Astrocyte of the spinal cord (primary cell): Measurements from ENCODE around the gene SLC2A10.

ENCODE experiments used
- DNase-seq: peaks from one replicate; pipeline ENCODE4 v3.0.0; 2011; ENCODE audit warnings: low read depth, low spot score
- H3K4me3 ChIP-seq: 2 replicates; pipeline ENCODE4 v1.5.1; 2011; ENCODE audit warnings: low read depth, mild to moderate bottlenecking, low read length, moderate library complexity
- CTCF ChIP-seq: IDR thresholded peaks from 2 replicates; pipeline ENCODE4 v1.5.1; 2012; ENCODE audit warnings: low read depth, mild to moderate bottlenecking, low read length, inconsistent platforms
- in situ Hi-C: cut with HindIII; loops from 2 replicates; pipeline ENCODE4 v1.10.0; 2017; ENCODE audit warnings: low sequenced_read_pairs

Gene SLC2A10

DNA sequence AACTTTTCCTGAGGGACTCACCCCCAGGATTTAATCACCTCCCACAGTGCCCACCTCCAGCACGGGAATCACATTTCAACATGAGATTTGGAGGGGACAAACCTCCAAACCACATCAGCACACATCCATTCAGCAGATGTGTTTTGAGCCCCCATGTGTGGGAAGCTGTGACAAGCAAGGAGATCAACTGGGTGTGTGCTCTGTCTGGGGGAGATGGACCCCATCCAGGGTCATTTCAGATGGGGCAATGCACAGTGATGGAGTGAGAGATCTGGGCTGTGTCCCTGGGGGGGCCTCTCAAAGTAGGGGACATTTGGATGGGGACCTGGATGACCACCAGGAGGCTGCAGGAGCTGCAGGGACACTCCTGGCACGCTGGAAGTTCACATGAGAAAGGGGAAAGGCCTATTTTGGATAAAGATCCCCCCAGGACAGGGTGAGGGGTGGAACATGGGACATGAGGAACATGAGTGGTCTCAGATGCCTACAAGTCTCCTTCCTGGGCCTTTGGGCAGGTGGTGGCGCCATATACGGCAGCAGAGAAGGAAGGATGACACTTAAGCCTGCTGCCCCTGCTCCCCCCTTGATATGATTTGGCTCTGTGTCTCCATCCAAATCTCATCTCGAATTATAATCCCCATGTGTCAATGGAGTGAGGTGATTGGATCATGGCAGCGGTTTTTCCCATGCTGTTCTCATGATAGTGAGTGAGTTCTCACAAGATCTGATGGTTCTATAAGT lies 49.6 kb downstream of the SLC2A10 start:
- no peak for TF ChIP-seq CTCF
- no peak overlapping the region for H3K4me3 ChIP-seq
- DNase-seq: no peak
- in situ Hi-C loops: no loop called here

DNA sequence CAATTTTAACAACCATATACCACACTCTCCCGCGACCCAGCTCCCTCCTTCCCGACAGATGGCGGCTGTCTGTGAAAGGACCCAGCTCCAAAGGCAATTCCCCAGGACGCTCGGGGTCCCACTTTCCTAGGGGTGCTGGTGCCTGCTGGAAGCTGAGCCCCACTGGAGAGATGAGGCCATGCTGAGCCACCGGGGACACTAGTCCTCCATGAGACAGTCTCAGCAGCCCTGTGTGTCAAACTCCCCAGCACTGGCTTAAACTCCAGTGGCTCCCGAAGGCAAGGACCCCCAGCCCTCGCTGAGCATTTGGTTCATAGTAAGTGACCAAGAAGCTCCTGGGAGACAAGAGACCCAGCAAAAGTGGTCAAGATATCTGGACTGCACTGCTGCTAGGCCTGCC lies 52.1 kb downstream of the SLC2A10 start:
- in situ Hi-C loops: no loop called here
- no peak for TF ChIP-seq CTCF
- no peak for DNase-seq
- H3K4me3 ChIP-seq: no peak overlapping the region

GRCh38 chr20:46764068-46764467 lies 54.6 kb downstream of the SLC2A10 start:
- TF ChIP-seq CTCF: no peak
- H3K4me3 ChIP-seq: no peak overlapping the region
- in situ Hi-C loops: no loop called here
- no peak for DNase-seq

DNA sequence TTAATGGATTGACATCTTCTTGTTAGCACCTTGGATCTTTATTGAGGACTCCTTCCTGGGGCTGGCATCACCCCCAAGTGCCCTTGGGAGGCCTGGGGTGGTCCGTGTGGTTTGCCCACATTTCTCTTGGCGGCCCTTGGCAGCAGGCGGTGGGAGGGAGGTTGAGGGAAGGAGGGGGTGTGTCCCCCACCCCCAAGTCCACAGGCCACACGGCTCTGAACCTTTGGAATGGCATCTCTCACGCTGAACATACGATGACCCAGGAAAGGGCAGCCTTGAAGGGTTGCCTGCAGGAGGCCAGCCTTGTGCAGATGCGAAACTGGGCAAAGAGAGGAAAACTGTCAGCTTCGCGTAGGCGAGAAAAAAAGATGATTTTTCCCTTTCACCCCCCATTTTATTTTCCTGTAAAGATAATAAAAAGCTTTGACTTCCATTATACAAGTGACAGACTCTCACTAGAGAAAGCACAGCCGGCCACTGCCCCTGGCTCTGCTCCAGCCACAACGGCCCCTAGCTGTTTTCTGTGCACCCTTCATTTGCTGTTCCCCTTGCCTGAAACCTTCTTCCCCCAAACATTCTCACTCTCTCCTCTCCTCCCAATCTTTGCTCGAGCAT lies 56.2 kb downstream of the SLC2A10 start:
- no peak for TF ChIP-seq CTCF
- no peak overlapping the region for H3K4me3 ChIP-seq
- in situ Hi-C loops: no loop called here
- DNase-seq: no peak

DNA sequence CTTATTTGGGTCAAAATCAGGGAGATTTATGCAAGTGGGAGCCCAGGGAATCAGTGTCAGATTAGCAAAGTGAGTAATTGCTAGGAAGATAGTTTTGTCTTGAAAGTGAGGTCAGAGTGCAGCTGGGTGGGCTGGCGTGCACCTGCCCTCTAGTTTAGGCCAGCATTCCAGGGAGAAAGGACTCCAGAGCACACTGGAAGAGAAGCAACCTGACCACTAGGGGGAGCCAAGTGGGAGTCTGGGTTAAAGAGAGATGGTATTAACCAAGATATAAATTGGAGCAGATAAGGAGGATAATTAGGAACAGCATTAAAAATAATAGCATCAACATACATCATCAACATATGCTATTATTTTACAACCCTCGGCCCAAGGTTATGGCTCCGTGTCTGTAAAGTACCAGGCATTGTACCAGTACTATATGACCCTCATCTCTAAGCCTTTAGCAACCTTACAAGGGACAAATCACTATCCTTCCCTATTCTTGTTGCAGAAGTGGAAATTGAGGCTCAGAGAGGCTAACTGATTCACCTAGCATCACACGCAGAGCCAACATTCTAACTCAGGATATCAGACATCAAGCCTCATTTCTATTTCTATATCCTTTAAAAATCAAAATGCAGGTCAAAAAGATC lies 57.8 kb downstream of the SLC2A10 start:
- in situ Hi-C loops: no loop called here
- H3K4me3 ChIP-seq: no peak overlapping the region
- peak; percentile 69 for TF ChIP-seq CTCF
- DNase-seq: no peak

GRCh38 chr20:46770330-46771194 lies 61.1 kb downstream of the SLC2A10 start:
- TF ChIP-seq CTCF: no peak
- DNase-seq: peak; percentile 27
- H3K4me3 ChIP-seq: no peak overlapping the region
- in situ Hi-C loops: no loop called here
